ENCODE data around the gene WDR72.

DNA sequence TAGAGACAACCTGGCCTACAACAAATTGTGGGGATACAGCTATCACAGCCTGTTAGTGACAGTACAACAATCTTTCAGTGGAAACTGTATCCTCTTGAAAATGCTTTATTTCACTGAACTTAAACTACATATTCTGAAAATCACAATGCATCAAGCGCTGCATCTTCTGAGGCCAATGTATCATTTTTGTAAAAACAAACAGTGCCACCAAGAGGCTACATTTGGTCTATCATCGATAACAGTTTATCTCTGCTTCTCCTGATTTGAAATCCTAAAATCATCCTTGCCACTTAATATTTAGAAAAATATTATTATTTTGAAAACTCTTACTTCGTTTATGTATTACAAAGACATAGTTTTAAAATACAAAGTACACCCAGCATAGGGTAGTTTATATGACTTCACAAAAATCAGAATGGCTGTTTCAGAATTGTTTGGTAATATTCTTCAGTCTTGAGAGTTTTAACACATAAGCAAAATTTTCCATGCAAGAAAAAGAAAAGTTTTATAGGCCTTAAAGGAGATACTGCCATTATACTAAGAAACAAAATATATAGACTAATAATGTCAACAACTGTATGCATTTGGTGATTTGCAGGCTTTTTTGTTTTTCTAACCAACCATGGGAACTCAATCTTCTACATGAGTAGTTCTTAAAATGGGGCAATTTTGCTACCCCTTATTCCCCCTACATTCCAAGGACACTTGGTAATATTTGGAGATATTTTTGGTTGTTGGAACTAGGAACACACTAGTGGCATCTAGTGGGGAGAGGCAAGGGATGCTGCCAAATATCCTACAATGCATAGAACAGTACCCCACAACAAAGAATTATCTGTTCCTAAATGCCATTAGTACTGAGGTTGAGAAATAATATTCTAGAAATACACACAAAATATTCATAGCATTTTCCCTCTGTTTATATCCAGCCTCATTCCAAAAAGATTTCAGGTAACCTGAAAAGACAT, 42.3 kb downstream of the WDR72 start:
- TF ChIP-seq CTCF (IDR thresholded peaks at IDR 0.05) (peak in 1 of 6 experiments; percentile 31), POLR2A (IDR thresholded peaks at IDR 0.05) (no peak)
